OCI-LY3 (cell line): Measurements from ENCODE around the gene TMOD2.

Experiments
- EZH2phosphoT487 ChIP-seq: fragments of 200-600 bp; shearing (Covaris generic); IDR thresholded peaks from 2 replicates; pipeline ENCODE4 v1.6.1; 2018; ENCODE audit warnings: antibody characterized with exemption, mixed run types, low read depth
- TF ChIP-seq, protein P1 (sequence below): fragments of 200-600, 300-600 bp; sonication (generic); IDR thresholded peaks from 2 replicates; pipeline ENCODE4 v1.5.1; 2014; ENCODE audit warnings: antibody characterized with exemption, low read length, low read depth

DNA sequence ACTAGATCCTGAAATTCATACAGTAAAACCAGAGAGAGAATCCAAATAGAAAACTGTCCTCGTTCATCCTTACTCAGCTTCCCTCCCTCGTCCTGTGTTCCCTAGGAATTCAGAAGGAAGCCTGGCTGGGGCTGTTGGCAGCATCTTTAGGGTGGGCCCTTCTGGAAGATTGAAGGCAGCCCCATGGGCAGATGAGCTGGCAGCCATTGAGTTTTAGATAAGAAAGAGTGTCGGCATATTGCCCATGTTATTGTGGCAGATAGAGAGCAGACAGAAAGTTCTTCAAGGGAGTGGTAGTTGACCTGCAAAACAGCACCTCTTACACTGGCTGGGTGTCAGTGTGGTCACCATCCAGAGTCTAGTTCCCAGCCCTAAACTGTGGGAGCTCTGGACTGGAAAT is 23.5 kb downstream of the TMOD2 start:
- TF ChIP-seq, protein P1, sequence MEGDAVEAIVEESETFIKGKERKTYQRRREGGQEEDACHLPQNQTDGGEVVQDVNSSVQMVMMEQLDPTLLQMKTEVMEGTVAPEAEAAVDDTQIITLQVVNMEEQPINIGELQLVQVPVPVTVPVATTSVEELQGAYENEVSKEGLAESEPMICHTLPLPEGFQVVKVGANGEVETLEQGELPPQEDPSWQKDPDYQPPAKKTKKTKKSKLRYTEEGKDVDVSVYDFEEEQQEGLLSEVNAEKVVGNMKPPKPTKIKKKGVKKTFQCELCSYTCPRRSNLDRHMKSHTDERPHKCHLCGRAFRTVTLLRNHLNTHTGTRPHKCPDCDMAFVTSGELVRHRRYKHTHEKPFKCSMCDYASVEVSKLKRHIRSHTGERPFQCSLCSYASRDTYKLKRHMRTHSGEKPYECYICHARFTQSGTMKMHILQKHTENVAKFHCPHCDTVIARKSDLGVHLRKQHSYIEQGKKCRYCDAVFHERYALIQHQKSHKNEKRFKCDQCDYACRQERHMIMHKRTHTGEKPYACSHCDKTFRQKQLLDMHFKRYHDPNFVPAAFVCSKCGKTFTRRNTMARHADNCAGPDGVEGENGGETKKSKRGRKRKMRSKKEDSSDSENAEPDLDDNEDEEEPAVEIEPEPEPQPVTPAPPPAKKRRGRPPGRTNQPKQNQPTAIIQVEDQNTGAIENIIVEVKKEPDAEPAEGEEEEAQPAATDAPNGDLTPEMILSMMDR, result no peak
- TF ChIP-seq EZH2phosphoT487, result no peak
